GM21717 (cell line): ENCODE measurements around the gene USP24.
A peak's percentile ranks its signal among the peaks of the same experiment; 100 is the strongest.
"Not testable (repeated sequence)": the region's sequence is repeated elsewhere in the genome, so short reads cannot be mapped to it uniquely, and the experiment has no call there.

Source experiments
- ATAC-seq: cut with Tn5 transposase; IDR thresholded peaks from one replicate; pipeline ENCODE4 v1.9.1; 2021; ENCODE audit warnings: mild to moderate bottlenecking, moderate library complexity; ENCODE audit not compliant: unreplicated experiment

USP24 gene

DNA sequence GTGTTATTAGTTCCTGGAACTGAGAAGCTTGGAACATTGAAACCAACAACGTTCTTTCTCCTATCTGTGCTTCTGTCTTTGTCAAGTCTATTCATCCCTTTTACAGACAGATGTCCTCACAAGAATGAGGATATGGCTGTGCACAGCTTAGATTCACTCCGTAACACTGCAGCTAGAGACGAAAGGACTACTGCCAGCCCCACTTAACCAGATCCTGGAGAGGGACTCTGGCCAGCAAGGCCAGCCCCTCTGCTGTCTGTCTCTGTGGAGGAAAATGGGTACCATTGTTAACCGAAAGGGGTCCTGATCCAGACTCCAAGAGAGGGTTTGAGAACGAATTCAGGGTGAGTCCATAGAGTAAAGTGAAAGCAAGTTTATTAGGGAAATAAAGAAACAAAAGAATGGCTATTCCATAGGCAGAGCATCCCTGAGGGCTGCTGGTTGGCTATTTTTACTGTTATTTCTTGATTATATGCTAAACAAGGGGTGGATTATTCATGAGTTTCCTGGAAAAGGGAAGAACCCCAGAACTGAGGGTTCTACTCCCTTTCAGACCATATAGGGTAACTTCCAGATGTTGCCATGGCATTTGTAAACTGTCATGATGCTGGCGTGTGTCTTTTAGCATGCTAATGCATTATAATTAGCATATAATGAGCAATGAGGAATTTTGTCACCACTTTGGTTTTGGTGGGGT, 17.4 kb upstream of the USP24 start:
- no peak for ATAC-seq

GRCh38 chr1:55231745-55232144, 16.6 kb upstream of the USP24 start:
- no peak for ATAC-seq

GRCh38 chr1:55230659-55231058, 15.5 kb upstream of the USP24 start:
- ATAC-seq, result no peak

DNA sequence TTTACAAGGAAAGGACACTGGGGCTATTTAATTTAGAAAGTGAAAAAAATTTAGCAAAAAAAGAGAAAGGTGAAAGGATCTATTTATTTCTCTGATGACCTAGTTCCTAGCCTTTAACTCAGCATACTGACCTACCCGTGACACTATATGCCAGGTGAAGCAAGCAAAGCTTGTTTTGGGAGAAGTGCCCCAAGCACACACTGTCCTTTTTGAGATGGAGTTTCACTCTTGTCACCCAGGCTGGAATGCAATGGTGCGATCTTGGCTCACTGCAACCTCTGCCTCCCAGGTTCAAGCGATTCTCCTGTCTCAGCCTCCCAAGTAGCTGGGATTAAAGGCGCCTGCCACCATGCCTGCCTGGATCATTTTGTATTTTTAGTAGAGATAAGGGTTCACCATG, 14.6 kb upstream of the USP24 start:
- ATAC-seq, result not testable (repeated sequence)

- no peak for ATAC-seq
Observed at GRCh38 chr1:55225228-55225627, 10.1 kb upstream of the USP24 start.

- ATAC-seq, result no peak
Observed at GRCh38 chr1:55224729-55225128, 9.6 kb upstream of the USP24 start.

GRCh38 chr1:55222152-55222551, 7.0 kb upstream of the USP24 start:
- ATAC-seq, result no peak

DNA sequence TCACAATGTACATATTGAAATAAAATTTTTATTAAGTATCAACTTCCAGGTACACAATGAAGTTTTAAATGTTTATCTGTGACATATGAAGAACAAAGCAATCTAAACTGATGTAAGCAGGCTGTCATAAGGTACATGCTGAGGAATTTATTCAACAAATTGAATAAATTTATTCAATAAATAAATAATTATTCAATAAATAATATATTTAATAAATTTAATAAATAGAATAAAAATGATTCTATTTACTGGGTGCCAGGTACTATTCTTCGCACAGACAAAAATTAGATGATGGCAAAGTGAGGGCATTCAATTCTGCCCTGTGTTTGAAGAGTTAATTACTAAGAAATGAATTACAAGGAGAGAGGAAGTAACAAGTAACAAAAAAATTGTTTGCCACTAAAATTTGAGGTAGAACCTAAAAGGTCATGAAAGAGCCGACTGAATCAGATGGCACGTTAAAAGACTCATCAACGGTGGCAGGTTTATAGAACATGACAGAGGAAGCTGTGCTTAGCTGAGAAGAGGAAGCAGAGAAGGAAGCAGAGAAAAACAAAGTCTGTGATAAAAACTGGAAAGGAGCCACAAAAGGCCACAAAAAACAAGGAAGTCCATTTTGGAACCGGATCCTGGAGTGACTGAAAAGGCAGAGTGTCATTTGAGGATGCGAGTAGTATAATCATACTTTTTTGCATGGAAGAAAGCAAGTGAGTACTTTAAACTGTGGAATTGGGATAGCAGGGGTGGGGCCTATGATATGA, 2.2 kb upstream of the USP24 start:
- no peak for ATAC-seq

GRCh38 chr1:55216096-55216495, 932 bp upstream of the USP24 start:
- ATAC-seq, result no peak

- ATAC-seq, result peak; percentile 24
Observed at GRCh38 chr1:55214934-55215193, 300 bp downstream of the USP24 start.

GRCh38 chr1:55214212-55214933, 791 bp downstream of the USP24 start:
- ATAC-seq, result peak; percentile 18

DNA sequence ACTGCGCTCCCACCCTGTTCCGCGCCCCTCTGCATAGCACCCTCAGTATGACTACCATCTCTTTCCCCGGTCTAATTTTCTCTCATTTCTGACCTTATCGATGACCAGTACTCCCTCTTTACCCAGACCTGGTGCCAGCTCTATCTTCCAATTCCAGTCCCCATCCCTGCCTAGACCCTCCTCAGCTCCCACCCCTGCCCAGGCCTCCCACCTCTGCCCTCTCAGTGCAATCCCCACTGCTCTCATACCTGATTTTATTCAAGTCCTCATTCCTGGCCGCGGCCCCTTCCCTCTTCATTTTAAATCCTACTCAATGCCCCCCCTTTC, 1.3 kb downstream of the USP24 start:
- ATAC-seq, result no peak

- no peak for ATAC-seq
Observed at GRCh38 chr1:55213151-55213884, 1.8 kb downstream of the USP24 start.

DNA sequence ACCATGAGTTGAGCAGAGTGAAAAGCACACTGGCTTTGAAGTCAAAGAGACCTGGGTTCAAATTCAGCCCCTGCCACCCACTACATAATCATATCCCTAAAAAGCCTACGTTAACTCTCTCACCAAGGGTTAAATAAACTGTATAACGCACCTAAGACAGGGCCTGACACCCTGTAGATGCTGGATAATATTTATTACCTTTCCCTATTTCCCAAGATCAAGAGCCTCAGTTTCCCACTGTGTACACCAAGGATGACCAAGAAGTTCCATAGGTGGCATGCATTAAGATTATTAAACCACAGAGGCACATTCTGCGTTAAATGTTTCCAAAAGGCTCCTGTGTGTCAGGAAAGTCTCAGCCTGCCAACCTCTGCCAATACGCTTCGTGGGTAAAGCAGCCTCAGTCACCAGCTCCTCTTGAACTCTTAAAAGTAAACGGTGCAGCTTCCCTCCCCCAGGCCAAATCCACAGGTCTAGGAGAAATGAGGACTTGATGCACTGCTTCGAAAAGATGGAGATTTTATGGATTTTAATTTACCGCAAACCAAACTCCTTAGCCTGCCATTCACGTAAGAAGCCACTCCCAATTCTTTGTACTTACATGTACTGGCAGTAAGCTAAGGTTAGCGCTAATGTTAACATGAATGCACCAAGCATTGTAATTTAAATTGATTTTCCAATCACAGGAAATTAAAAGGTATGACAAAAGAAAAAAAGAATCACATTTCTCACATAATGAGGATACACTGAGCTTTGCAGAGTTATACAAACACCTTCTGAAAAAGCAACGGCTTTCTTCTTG, 2.6 kb downstream of the USP24 start:
- ATAC-seq, result no peak

DNA sequence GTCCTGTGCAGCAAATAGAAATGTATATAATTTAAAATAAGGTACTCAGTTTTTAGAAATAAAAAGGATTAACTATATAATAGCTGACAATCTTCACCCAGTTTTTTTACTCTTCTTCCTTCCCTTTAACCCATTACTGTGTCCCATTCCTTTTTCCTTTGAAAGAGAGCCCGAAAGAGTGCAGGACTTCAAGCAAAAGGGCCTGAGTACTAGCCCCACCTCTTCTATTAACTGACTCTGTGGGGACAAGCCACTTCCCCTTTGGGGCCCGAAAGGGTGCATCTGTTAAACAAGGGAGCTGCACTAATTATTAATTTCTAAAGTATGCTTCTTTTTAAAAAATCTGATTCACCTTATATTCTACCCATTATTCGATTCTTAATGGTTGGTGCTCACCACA, 3.3 kb downstream of the USP24 start:
- ATAC-seq, result no peak

DNA sequence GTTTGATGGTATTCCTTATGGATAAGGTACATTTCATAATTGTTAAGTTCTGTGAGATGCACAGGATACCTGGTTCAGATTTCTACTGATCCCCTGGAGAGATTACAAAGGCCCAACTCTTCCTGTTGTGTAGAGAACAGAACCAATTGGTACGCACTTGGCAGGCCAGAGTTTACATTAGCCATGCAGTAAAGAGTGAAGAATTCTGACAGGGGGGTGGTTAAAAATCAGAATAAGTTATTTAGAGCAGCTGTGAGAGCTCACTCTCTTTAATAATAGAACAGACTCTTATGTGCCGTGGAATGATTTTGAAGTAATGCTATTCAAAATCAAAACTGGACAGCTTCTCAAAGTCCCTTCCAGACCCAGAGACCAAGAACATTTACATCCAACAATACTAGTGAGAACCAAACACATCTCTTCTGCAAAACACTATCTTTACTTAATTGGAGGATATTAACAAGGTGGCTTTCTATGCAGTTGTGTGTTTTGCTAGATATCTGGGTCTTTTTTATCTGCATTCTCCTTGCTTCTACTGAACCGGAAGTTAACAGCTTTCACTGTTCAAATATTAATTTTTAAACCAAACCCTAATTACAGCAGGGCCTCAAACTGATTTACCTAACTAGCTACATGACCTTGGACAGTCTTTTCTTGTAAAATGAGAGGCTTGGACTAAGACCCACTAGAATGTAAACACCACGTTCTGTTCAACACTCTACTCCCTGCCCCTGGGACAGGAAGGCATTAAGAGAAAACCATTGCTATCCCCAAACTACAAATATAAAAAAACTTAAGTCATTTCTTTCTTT, 4.0 kb downstream of the USP24 start:
- ATAC-seq, result no peak

GRCh38 chr1:55209247-55209646, 5.9 kb downstream of the USP24 start:
- no peak for ATAC-seq

GRCh38 chr1:55206210-55206609, 9.0 kb downstream of the USP24 start:
- ATAC-seq, result no peak

GRCh38 chr1:55204997-55205396, 10.2 kb downstream of the USP24 start:
- ATAC-seq, result peak; percentile 92

DNA sequence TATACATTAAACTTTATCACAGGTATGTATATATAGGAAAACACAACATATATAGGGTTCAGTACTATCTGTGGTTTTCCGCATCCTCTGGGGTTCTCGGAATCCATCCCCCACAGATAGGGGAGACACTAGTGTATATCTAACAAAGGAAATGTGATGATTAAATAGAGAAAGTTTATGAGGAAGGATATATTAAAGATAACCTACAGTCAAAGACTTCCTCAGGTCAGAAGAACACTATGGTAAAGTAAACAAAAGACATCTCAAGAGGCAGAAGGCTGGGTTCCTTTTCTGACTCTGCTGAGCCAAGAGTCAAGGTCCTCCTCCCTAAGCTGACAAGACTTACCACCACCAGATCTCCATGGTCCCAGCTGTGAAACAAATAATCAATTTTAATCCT, 12.1 kb downstream of the USP24 start:
- ATAC-seq, result no peak
